HEK293T (cell line): ENCODE measurements around the gene MAPK8IP3.

Source experiments
- CTCF ChIA-PET: fragments of 350-600 bp; formaldehyde crosslinking; extraction: SDS; loops from one replicate; lab custom pipeline; 2021; ENCODE audit warnings: antibody characterized with exemption, inconsistent platforms; lab: Yijun Ruan, JAX
- POLR2A ChIA-PET: fragments of 350-600 bp; formaldehyde crosslinking; extraction: SDS; loops from one replicate; lab custom pipeline; 2020; ENCODE audit warnings: antibody characterized with exemption, inconsistent platforms; lab: Yijun Ruan, JAX
- DNase-seq: peaks from one replicate; pipeline ENCODE4 v3.0.0; 2012; ENCODE audit warnings: mixed read lengths; ENCODE audit errors: extremely low spot score
- ARNT ChIP-seq: fragments of 450-650 bp; IDR thresholded peaks from 2 replicates; pipeline ENCODE4 v1.6.1; 2017; ENCODE audit warnings: mild to moderate bottlenecking
- BHLHE40 ChIP-seq: fragments of 450-650 bp; IDR thresholded peaks from 2 replicates; pipeline ENCODE4 v1.6.1; 2016; ENCODE audit warnings: mild to moderate bottlenecking, moderate library complexity, borderline replicate concordance
- CTBP1 ChIP-seq: fragments of 450-650 bp; IDR thresholded peaks from 2 replicates; pipeline ENCODE4 v1.6.1; 2016; ENCODE audit warnings: borderline replicate concordance
- ELF4 ChIP-seq: fragments of 450-650 bp; IDR thresholded peaks from 2 replicates; pipeline ENCODE4 v1.6.1; 2017; ENCODE audit warnings: antibody characterized with exemption
- FOXA1 ChIP-seq: fragments of 450-650 bp; IDR thresholded peaks from 2 replicates; pipeline ENCODE4 v1.6.1; 2016; ENCODE audit warnings: mild to moderate bottlenecking
- FOXK2 ChIP-seq: fragments of 450-650 bp; IDR thresholded peaks from 2 replicates; pipeline ENCODE4 v1.6.1; 2016; ENCODE audit warnings: mild to moderate bottlenecking
- FOXM1 ChIP-seq: fragments of 450-650 bp; IDR thresholded peaks from 2 replicates; pipeline ENCODE4 v1.6.1; 2017; ENCODE audit warnings: mild to moderate bottlenecking, borderline replicate concordance
- HDGF ChIP-seq: fragments of 450-650 bp; IDR thresholded peaks from 2 replicates; pipeline ENCODE4 v1.6.1; 2017; ENCODE audit warnings: antibody characterized with exemption, borderline replicate concordance
- L3MBTL2 ChIP-seq: fragments of 450-650 bp; conservative IDR thresholded peaks from 2 replicates; pipeline ENCODE4 v1.6.1; 2016; ENCODE audit warnings: mild to moderate bottlenecking
- LEF1 ChIP-seq: fragments of 450-650 bp; IDR thresholded peaks from 2 replicates; pipeline ENCODE4 v1.6.1; 2017; ENCODE audit warnings: mild to moderate bottlenecking, borderline replicate concordance
- NFRKB ChIP-seq: fragments of 450-650 bp; IDR thresholded peaks from 2 replicates; pipeline ENCODE4 v1.6.1; 2016; ENCODE audit warnings: mild to moderate bottlenecking, moderate library complexity
- SP1 ChIP-seq: fragments of 450-650 bp; IDR thresholded peaks from 2 replicates; pipeline ENCODE4 v1.6.1; 2017
- SUZ12 ChIP-seq: fragments of 450-650 bp; IDR thresholded peaks from 2 replicates; pipeline ENCODE4 v1.6.1; 2016; ENCODE audit warnings: mild to moderate bottlenecking
- TARDBP ChIP-seq: fragments of 450-650 bp; IDR thresholded peaks from 2 replicates; pipeline ENCODE4 v1.6.1; 2016
- ZNF384 ChIP-seq: fragments of 450-650 bp; IDR thresholded peaks from 2 replicates; pipeline ENCODE4 v1.6.1; 2016
- TF ChIP-seq, protein P1 (sequence below): fragments of 450-650 bp; IDR thresholded peaks from 2 replicates; pipeline ENCODE4 v1.6.1; 2016

The MAPK8IP3 gene

DNA sequence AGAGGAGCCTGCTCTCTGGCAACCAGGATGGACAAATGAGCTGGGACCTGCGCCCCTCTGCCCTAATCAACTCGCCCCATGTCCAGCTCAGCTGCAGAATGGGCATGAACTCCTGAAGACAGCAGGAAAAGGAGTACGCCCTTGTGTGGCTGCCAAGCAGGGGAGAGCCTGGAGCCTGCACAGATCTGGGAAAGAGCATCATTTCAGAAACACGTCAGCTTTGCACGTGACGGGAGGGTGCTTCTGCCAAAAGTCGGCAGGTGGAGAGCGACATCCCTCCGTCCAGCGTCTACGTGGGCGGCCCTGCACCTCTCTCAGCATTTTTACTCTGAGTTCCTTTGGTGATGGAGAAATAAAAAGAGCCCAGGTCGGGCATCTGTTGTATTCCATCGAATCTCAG lies 46.9 kb downstream of the MAPK8IP3 start:
- no peak for DNase-seq
- POLR2A ChIA-PET = no interaction called here
- CTCF ChIA-PET = no interaction called here
- TF ChIP-seq FOXK2 (no peak), SUZ12 (no peak), CTBP1 (no peak), NFRKB (no peak), ZNF384 (no peak), ELF4 (no peak)

DNA sequence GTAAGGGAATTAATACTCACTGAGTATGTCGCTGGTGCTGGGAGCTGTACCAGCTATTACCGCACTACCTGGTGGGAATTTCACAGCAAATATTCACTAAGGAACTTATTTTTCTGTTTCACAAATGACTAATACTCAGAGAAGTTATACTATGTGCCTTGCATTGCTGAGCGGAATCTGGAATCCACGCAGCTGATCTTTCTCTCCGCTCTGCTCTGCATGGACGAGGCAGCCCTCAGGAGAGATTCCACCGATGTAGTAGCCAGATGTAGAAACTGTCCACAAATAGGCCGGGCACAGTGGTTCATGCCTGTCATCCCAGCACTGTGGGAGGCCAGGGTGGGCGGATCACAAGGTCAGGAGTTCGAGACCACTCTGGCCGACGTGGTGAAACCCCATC lies 48.2 kb downstream of the MAPK8IP3 start:
- TF ChIP-seq SUZ12 = no peak
- no peak for TF ChIP-seq HDGF
- no peak for TF ChIP-seq FOXM1
- no peak for TF ChIP-seq FOXK2
- TF ChIP-seq BHLHE40 = no peak
- no peak for TF ChIP-seq FOXA1
- TF ChIP-seq L3MBTL2 = no peak
- TF ChIP-seq ELF4 = no peak
- TF ChIP-seq, protein P1, sequence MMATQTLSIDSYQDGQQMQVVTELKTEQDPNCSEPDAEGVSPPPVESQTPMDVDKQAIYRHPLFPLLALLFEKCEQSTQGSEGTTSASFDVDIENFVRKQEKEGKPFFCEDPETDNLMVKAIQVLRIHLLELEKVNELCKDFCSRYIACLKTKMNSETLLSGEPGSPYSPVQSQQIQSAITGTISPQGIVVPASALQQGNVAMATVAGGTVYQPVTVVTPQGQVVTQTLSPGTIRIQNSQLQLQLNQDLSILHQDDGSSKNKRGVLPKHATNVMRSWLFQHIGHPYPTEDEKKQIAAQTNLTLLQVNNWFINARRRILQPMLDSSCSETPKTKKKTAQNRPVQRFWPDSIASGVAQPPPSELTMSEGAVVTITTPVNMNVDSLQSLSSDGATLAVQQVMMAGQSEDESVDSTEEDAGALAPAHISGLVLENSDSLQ = no peak
- no peak for TF ChIP-seq SP1
- TF ChIP-seq LEF1 = no peak
- TF ChIP-seq CTBP1 = no peak
- TF ChIP-seq NFRKB = no peak
- no peak for TF ChIP-seq TARDBP
- no peak for TF ChIP-seq ZNF384
- DNase-seq = no peak
- ChIA-PET CTCF (no interaction called here), POLR2A (no interaction called here)

DNA sequence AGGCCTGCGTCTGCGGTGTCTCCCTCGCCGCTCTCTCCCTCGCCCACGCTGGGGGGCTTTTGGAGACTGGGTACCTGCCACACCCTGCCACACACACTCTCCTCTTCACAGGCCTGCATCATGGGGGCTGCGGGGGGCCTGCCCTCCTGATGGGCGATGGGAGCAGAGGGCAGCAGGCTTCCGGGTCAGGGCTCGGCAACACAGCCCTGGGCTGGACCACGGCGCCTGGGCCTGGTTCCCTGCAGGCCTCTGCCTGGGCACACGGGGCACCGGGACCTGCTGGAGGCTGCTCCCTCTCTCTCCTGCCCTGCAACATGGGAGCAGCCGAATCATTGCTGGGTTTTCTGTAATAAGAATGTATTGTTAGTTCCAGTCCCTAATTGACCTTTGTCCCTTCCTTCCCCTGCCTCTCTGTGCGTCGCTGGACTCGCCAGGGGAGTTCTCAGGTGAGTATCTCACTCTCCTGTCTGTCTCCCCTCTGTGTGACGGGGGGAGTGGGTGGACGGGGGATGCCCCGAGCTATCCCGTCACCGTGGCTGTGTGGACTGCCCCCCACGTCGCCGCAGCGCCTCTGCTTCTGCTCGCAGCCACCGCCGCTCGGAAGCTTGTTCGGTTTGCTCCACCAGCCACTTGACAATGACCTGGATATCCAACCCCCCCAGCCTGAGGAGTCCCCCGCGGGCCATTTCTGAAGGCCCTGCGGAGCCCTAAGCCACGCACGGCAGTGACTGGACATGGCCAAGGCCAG lies 51.9 kb downstream of the MAPK8IP3 start:
- no peak for DNase-seq
- TF ChIP-seq NFRKB = no peak
- no peak for TF ChIP-seq BHLHE40
- no peak for TF ChIP-seq FOXK2
- no peak for TF ChIP-seq HDGF
- POLR2A ChIA-PET = interaction anchor here (1.3 kb wide), 1 partner anchor 15 kb away, joined by 3 read pairs; the partner anchor contains the start of genes EME2 and MRPS34
- CTCF ChIA-PET = no interaction called here

DNA sequence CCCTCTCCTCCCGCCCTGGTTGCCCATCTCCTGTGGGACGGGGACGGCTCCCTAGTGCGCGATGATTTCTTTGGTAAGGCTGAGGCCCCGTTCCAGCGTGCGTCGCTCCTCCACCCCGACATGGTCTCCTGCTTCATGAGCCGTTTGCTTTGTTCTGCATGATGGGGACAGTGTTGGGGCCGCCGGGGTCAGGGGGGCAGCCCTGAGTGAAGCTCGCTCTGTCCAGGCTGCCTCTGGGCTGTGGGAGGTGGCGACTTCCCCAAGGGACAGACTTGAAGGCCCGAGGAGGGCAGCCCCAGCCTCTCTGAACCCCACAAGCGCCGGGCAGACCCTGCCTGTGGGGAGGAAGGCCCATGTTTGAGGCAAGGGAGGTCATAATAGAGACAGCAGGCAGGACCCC lies 52.9 kb downstream of the MAPK8IP3 start:
- no peak for DNase-seq
- no peak for TF ChIP-seq NFRKB
- TF ChIP-seq FOXK2 = no peak
- no peak for TF ChIP-seq CTBP1
- TF ChIP-seq TARDBP = no peak
- no peak for TF ChIP-seq FOXA1
- no peak for TF ChIP-seq SP1
- TF ChIP-seq FOXM1 = no peak
- no peak for TF ChIP-seq SUZ12
- TF ChIP-seq LEF1 = no peak
- no peak for TF ChIP-seq BHLHE40
- no peak for TF ChIP-seq L3MBTL2
- TF ChIP-seq, protein P1 = no peak
- no peak for TF ChIP-seq ELF4
- TF ChIP-seq ARNT = no peak
- TF ChIP-seq ZNF384 = no peak
- no peak for TF ChIP-seq HDGF
- POLR2A ChIA-PET = interaction anchor here (1.3 kb wide), 1 partner anchor 13 kb away, joined by 3 read pairs; the partner anchor contains the start of genes EME2 and MRPS34
- CTCF ChIA-PET = no interaction called here

DNA sequence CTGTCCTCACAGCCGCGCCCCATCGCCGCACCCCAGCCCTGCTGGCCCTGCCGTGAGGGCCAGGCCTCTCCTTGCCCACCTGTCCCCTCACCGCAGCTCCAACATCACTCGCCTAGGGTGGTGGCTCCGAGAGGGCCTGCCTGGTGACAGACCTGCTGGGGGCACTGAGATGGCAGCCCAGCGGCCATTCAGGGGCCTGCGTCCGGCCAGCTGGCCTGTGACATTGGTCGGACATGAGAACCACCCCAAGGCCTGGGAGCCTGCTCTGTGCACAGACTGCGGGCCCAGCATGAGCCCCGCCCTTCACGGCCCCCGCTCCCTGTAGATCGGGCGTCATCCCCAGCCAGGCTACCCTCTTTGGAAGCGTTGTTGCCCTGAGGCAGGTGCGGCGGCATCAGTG lies 53.5 kb downstream of the MAPK8IP3 start:
- ChIA-PET CTCF (no interaction called here), POLR2A (interaction anchor here (1.3 kb wide), 2 partner anchors 13 kb away, joined by 3 to 5 read pairs; partner anchors contain the start of genes EME2, MRPS34 and NME3)
- DNase-seq = no peak
- TF ChIP-seq HDGF (no peak), BHLHE40 (no peak), FOXK2 (no peak), FOXM1 (no peak), ZNF384 (no peak), CTBP1 (no peak), SP1 (no peak), L3MBTL2 (no peak), SUZ12 (no peak), LEF1 (no peak), NFRKB (no peak), ELF4 (no peak), TARDBP (no peak), FOXA1 (no peak), ARNT (no peak)
- TF ChIP-seq, protein P1 = no peak

DNA sequence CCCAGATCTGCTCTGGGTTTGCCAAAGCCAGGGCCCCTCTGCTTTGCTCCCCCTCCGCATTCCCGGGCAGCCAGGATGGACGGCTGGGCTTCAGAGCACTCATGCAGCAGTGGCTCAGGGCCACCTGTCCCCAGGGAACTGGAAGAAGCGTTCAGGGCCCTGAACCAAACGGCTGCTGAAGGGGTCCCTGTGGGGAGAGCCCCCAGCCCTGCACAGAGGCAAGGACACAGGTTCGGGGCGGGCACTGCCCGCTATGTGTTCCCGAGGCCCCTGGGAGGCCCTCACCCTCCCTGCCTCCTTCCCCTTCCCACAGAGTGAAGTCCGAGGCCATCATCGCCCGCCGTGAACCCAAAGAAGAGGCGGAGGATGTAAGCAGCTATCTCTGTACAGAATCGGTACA lies 54.9 kb downstream of the MAPK8IP3 start:
- ChIA-PET CTCF (no interaction called here), POLR2A (interaction anchor here (1.3 kb wide), 1 partner anchor 11 kb away, joined by 5 read pairs; the partner anchor contains the start of genes EME2 and NME3)
- TF ChIP-seq ARNT (no peak), FOXM1 (no peak), SUZ12 (no peak), FOXA1 (no peak), ZNF384 (no peak), FOXK2 (no peak), SP1 (no peak), L3MBTL2 (no peak)
- no peak for DNase-seq
